VCaP (cell line): Measurements from ENCODE around the gene CDC20B.

Source experiments
- H3K27ac ChIP-seq: fragments of 450-650 bp; 2 replicates; pipeline ENCODE4 v1.5.1; 2017
- CTCF ChIP-seq: fragments of 450-650 bp; conservative IDR thresholded peaks from 2 replicates; pipeline ENCODE4 v1.5.1; 2017; ENCODE audit warnings: mild to moderate bottlenecking, moderate library complexity

The CDC20B gene

GRCh38 chr5:55064523-55064922, 108.5 kb downstream of the CDC20B start:
- H3K27ac ChIP-seq = no peak overlapping the region
- TF ChIP-seq CTCF = no peak

- no peak for TF ChIP-seq CTCF
These were observed 109.1 kb downstream of the CDC20B start for GRCh38 chr5:55063899-55064298.

GRCh38 chr5:55063220-55063863, 109.6 kb downstream of the CDC20B start:
- H3K27ac ChIP-seq = no peak overlapping the region
- TF ChIP-seq CTCF = no peak

More at GRCh38 chr5:55063899-55064298, 109.1 kb downstream of the CDC20B start:
- H3K27ac ChIP-seq = no peak overlapping the region
